Measurements from ENCODE around the gene ZNF609. TPM values are rescaled to one million over a fixed set of nuclear protein-coding genes. Genes with fewer than 3 reads are reported as not detected.

ZNF609 gene
- polyA plus RNA-seq, 2 of the 4 experiments (the other 2 are of a cell fraction): 19.6 to 39.9 TPM

GRCh38 chr15:64687688-64688087 lies 227.3 kb downstream of the ZNF609 start (continued):
- no peak for TF ChIP-seq HES2 (IDR thresholded peaks at IDR 0.05)
- no peak for TF ChIP-seq POLR2A (IDR thresholded peaks at IDR 0.05; ENCODE audit: low read length)
- TF ChIP-seq ELK1 (IDR thresholded peaks at IDR 0.05; ENCODE audit: low read depth, low read length): no peak
- TF ChIP-seq FOSL2 (IDR thresholded peaks at IDR 0.05): no peak
- TF ChIP-seq FOSL2 (CRISPR knock-in tag; IDR thresholded peaks at IDR 0.05): no peak

- H3K9me3 ChIP-seq: no peaks in the 10 kb centered on the region
- WGBS (ENCODE audit: missing lambda C conversion rate): 88% methylated on average over 3 of the region's 3 CpGs
- peaks cover 12% of the 10 kb centered on the region for H3K4me1 ChIP-seq
- H3K27ac ChIP-seq: no peak overlapping the region
- H3K4me2 ChIP-seq: no peak overlapping the region
- ChIA-PET POLR2A (no interaction called here), CTCF (interaction anchor here (0.9 to 27.3 kb wide), 3 partner anchors 16 to 263 kb away, joined by 4 to 1052 read pairs (median 38); no protein-coding TSS in a partner anchor)
- ATAC-seq (no peak), DNase-seq (ENCODE audit: low read depth in 1 of 2, low spot score in 1 of 2) (no peak), FAIRE-seq (no peak)
- no peak overlapping the region for H3K4me3 ChIP-seq
- TF ChIP-seq KDM5A (IDR thresholded peaks at IDR 0.05) (no peak), MAZ (IDR thresholded peaks at IDR 0.05; ENCODE audit: borderline replicate concordance, low read depth, low read length) (no peak), POLR2AphosphoS2 (conservative IDR thresholded peaks at IDR 0.05; ENCODE audit: low read length) (0 out of 2 replicates have a peak, but pooled peaks have one; percentile 7)
Observed at GRCh38 chr15:64688770-64689169, 228.4 kb downstream of the ZNF609 start.

- 84% methylated on average over 3 of the region's 3 CpGs for WGBS (ENCODE audit: missing lambda C conversion rate)
Observed at GRCh38 chr15:64690008-64690407, 229.6 kb downstream of the ZNF609 start.

More at GRCh38 chr15:64690008-64690407, 229.6 kb downstream of the ZNF609 start:
- CTCF ChIA-PET: interaction anchor here (0.6 to 27.3 kb wide), 11 partner anchors 10 to 596 kb away, joined by 3 to 1052 read pairs (median 3); no protein-coding TSS in a partner anchor
- POLR2A ChIA-PET: no interaction called here
- FAIRE-seq (no peak), ATAC-seq (no peak), DNase-seq (ENCODE audit: low read depth in 1 of 2, low spot score in 1 of 2) (no peak)
- no peak overlapping the region for H3K4me3 ChIP-seq
- peaks cover 14% of the 10 kb centered on the region for H3K4me1 ChIP-seq
- no peak overlapping the region for H3K27ac ChIP-seq
- TF ChIP-seq MAFK (IDR thresholded peaks at IDR 0.05; ENCODE audit: partially characterized antibody) (no peak), SREBF2 (IDR thresholded peaks at IDR 0.05) (no peak), KDM5A (IDR thresholded peaks at IDR 0.05) (no peak), RARB (CRISPR knock-in tag; IDR thresholded peaks at IDR 0.05) (no peak), RNF2 (IDR thresholded peaks at IDR 0.05; ENCODE audit: borderline replicate concordance, low read depth) (no peak), HOXB13 (CRISPR knock-in tag; IDR thresholded peaks at IDR 0.05; ENCODE audit: low read depth) (no peak), JUNB (IDR thresholded peaks at IDR 0.05) (no peak), FOSL2 (IDR thresholded peaks at IDR 0.05) (no peak), FOSL2 (CRISPR knock-in tag; IDR thresholded peaks at IDR 0.05) (no peak), TFCP2L1 (CRISPR knock-in tag; IDR thresholded peaks at IDR 0.05) (no peak), HMGXB4 (CRISPR knock-in tag; IDR thresholded peaks at IDR 0.05; ENCODE audit: borderline replicate concordance) (no peak), SMC3 (IDR thresholded peaks at IDR 0.05) (no peak), NFE2L2 (conservative IDR thresholded peaks at IDR 0.05; ENCODE audit: low read length) (no peak), RCOR1 (IDR thresholded peaks at IDR 0.05; ENCODE audit: low read depth, low read length) (no peak), PHF8 (IDR thresholded peaks at IDR 0.05; ENCODE audit: borderline replicate concordance, low read depth) (no peak), E2F6 (IDR thresholded peaks at IDR 0.05; ENCODE audit: borderline replicate concordance, low read depth) (no peak), JUN (IDR thresholded peaks at IDR 0.05) (no peak; a peak in 1 of 5 replicates), NPAS2 (CRISPR knock-in tag; IDR thresholded peaks at IDR 0.05; ENCODE audit: borderline replicate concordance) (no peak), CBX2 (IDR thresholded peaks at IDR 0.05; ENCODE audit: borderline replicate concordance, low read depth) (no peak)
- no peaks in the 10 kb centered on the region for H3K9me3 ChIP-seq
- no peak overlapping the region for H3K4me2 ChIP-seq

Data from A549 (cell line).